Fibroblast of lung (primary cell): ENCODE measurements around the gene NRXN2. TPM values are rescaled to one million over a fixed set of nuclear protein-coding genes. Genes with fewer than 3 reads are reported as not detected.

Experiments
- DNase-seq, 2 donors: peaks; one replicate each; pipeline versions ENCODE4 v3.0.0 to v3.0.0-alpha.2; 2010; ENCODE audit warnings: low read depth in 2 of 2
- H2AFZ ChIP-seq: 2 replicates; pipeline ENCODE4 v1.5.1; 2012; ENCODE audit warnings: low read length, control low read depth, inconsistent platforms
- H3K27ac ChIP-seq: 2 replicates; pipeline ENCODE4 v1.5.1; 2011; ENCODE audit warnings: low read length, control low read depth; ENCODE audit not compliant: insufficient read depth
- H3K27me3 ChIP-seq: 2 replicates; pipeline ENCODE4 v1.5.1; 2011; ENCODE audit warnings: mild to moderate bottlenecking, low read length; ENCODE audit not compliant: control insufficient read depth, insufficient read depth
- H3K36me3 ChIP-seq: 2 replicates; pipeline ENCODE4 v1.5.1; 2011; ENCODE audit warnings: low read length; ENCODE audit not compliant: control insufficient read depth, insufficient read depth
- H3K4me1 ChIP-seq: 2 replicates; pipeline ENCODE4 v1.5.1; 2011; ENCODE audit warnings: low read length; ENCODE audit not compliant: control insufficient read depth, insufficient read depth; ENCODE audit errors: extremely low read depth
- H3K4me2 ChIP-seq: 2 replicates; pipeline ENCODE4 v1.5.1; 2011; ENCODE audit warnings: low read length, control low read depth; ENCODE audit not compliant: insufficient read depth; ENCODE audit errors: extremely low read depth
- H3K4me3 ChIP-seq, 4 experiments: fragments of 200-600 bp in 1 of 4; sonication (generic) in 1 of 4; replicated peaks in 1 of 4; 2 replicates each; pipeline ENCODE4 v1.5.1; 2011 to 2016; ENCODE audit warnings: low read length in 4 of 4, low read depth in 3 of 4, mild to moderate bottlenecking in 3 of 4, control low read depth in 2 of 4, inconsistent platforms in 1 of 4, mixed read lengths in 1 of 4; ENCODE audit not compliant: insufficient read depth in 1 of 4; ENCODE audit errors: control extremely low read depth in 1 of 4
- H3K79me2 ChIP-seq: 2 replicates; pipeline ENCODE4 v1.5.1; 2012; ENCODE audit warnings: mild to moderate bottlenecking, low read length, inconsistent platforms; ENCODE audit not compliant: control insufficient read depth, insufficient read depth
- H3K9ac ChIP-seq: 2 replicates; pipeline ENCODE4 v1.5.1; 2011; ENCODE audit warnings: mild to moderate bottlenecking, low read length, control low read depth; ENCODE audit not compliant: insufficient read depth
- H3K9me3 ChIP-seq: 2 replicates; pipeline ENCODE4 v1.5.1; 2012; ENCODE audit warnings: low read depth, low read length; ENCODE audit not compliant: control insufficient read depth, insufficient read depth
- H4K20me1 ChIP-seq: 2 replicates; pipeline ENCODE4 v1.5.1; 2011; ENCODE audit warnings: low read length; ENCODE audit not compliant: control insufficient read depth, insufficient read depth; ENCODE audit errors: extremely low read depth
- CTCF ChIP-seq, 2 donors: IDR thresholded peaks in 1 of 2; conservative IDR thresholded peaks in 1 of 2; 1 replicate in 1 of 2; 2 replicates in 1 of 2; pipeline ENCODE4 v1.5.1; 2011 to 2012; ENCODE audit warnings: low read length in 2 of 2, control low read depth in 1 of 2, inconsistent platforms in 1 of 2, low read depth in 1 of 2, mild to moderate bottlenecking in 1 of 2
- EZH2 ChIP-seq: IDR thresholded peaks from 2 replicates; pipeline ENCODE4 v1.5.1; 2012; ENCODE audit warnings: low read length, control low read depth, mild to moderate bottlenecking; ENCODE audit errors: missing control alignments
- polyA plus RNA-seq, 2 donors: library from polyadenylated mRNA; depleted of rRNA in 1 of 2; stranded (reverse) in 1 of 2; unstranded in 1 of 2; fragments of >200 nt; gene quantifications; 2 replicates each; pipeline ENCODE4 v1.2.1, GENCODE V29; 2011 to 2012; ENCODE audit warnings: missing spikeins in 1 of 2
- total RNA-seq: library from RNA; depleted of rRNA; stranded (reverse); fragments of >200 nt; gene quantifications from 2 replicates; pipeline ENCODE4 v1.2.1, GENCODE V29; 2014

The NRXN2 gene
- total and polyA plus RNA-seq, 2 donors (not counting 1 experiment from before 2014, with no cell fraction given): under 0.01 to 0.75 TPM

DNA sequence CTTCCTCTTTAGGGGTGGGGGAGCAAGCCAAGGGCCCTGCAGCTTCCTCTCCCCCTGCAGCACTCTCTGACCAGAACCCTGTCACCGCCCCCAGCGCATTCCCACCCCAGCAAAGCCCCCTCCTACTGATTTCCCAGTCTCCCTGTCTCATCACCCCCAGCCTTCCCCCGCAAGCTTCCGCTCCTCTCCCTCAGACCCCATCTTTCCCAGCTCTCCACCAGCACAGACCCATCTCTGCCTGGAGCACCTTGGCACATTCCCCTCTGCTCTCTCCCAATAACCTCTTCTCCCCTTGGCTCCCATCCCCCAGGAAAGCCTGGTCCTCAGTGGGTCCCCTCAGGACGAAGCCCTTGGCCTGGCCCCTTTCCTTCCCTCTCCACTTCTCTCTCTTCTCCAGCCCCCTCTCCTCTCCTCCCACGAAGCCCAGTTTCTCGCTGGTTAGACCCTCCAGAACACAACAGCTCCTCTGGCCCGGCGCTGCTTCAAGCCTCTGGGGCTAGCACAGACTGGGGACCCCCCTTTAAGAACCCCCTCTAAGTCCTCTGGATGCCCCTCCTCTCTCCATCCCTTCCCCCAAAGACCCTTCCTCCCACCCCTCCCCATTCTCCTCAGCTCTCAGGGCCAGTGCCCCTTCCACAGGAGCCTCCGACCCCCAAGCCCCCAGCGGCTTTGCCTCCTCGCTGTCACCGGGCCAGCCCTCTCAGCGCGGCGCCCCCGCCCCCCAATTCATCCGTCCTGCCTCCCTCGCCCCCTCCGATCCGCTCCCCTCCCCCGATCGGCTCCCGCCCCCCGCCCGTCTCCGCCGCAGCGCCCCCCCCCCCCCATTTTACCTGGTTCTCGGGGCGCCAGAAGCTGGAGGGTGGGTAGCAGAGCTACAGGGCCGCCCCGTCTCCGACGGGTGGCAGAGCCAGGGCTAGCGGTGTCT, 594 bp downstream of the NRXN2 start:
- Histone ChIP-seq H3K9ac (no peak overlapping the region), H4K20me1 (no peaks in the 10 kb centered on the region), H3K36me3 (no peaks in the 10 kb centered on the region), H3K9me3 (no peaks in the 10 kb centered on the region), H3K4me3 (no peak overlapping the region), H3K27ac (no peak overlapping the region), H3K79me2 (no peaks in the 10 kb centered on the region), H3K4me1 (no peaks in the 10 kb centered on the region), H3K27me3 (peaks cover 12% of the 10 kb centered on the region), H2AFZ (no peak overlapping the region), H3K4me2 (no peak overlapping the region)
- DNase-seq: no peak
- no peak for TF ChIP-seq EZH2
- TF ChIP-seq CTCF (conservative IDR thresholded peaks at IDR 0.05 in 1 of 2, IDR thresholded peaks at IDR 0.05 in 1 of 2; ENCODE audit: low read depth in 1 of 2, low read length in 2 of 2): no peak

DNA sequence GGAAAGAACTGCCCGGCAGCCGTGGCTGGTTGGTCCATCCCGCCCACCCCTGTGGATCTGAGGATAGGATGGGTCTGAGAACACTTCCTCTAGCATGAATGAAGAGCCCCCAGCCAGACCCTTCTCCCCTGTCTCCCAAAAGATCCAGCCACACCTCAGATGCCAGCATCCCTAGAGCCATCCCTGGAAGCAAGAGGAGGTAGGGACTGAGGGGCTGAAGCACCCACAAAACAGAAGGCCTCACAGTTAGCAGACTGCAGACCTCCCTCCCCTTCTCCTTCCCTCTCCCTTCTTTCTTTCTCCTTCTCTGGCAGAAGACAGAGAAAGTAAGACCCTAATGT, 1.7 kb downstream of the NRXN2 start:
- no peak for DNase-seq
- Histone ChIP-seq H2AFZ (no peak overlapping the region), H3K9me3 (no peaks in the 10 kb centered on the region), H4K20me1 (no peaks in the 10 kb centered on the region), H3K9ac (no peak overlapping the region), H3K4me3 (no peak overlapping the region), H3K27me3 (peaks cover 12% of the 10 kb centered on the region), H3K4me2 (no peak overlapping the region), H3K79me2 (no peaks in the 10 kb centered on the region), H3K27ac (no peak overlapping the region), H3K4me1 (no peaks in the 10 kb centered on the region), H3K36me3 (no peaks in the 10 kb centered on the region)
- no peak for TF ChIP-seq CTCF (conservative IDR thresholded peaks at IDR 0.05 in 1 of 2, IDR thresholded peaks at IDR 0.05 in 1 of 2; ENCODE audit: low read depth in 1 of 2, low read length in 2 of 2)
- TF ChIP-seq EZH2: no peak

GRCh38 chr11:64720640-64721358, 2.2 kb downstream of the NRXN2 start:
- Histone ChIP-seq H3K79me2 (no peaks in the 10 kb centered on the region), H3K27ac (no peak overlapping the region), H3K4me3 (no peak overlapping the region), H4K20me1 (no peaks in the 10 kb centered on the region), H3K27me3 (peaks cover 13% of the 10 kb centered on the region), H2AFZ (no peak overlapping the region), H3K9ac (no peak overlapping the region), H3K4me1 (no peaks in the 10 kb centered on the region), H3K9me3 (no peaks in the 10 kb centered on the region), H3K36me3 (no peaks in the 10 kb centered on the region), H3K4me2 (no peak overlapping the region)
- DNase-seq: no peak
- TF ChIP-seq EZH2 (no peak), CTCF (conservative IDR thresholded peaks at IDR 0.05 in 1 of 2, IDR thresholded peaks at IDR 0.05 in 1 of 2; ENCODE audit: low read depth in 1 of 2, low read length in 2 of 2) (no peak)
